H9 (cell line): ENCODE data around the gene RC3H2. TPM values are rescaled to one million over a fixed set of nuclear protein-coding genes. Genes with fewer than 3 reads are reported as not detected.

Source experiments
- DNase-seq: peaks from one replicate; pipeline ENCODE4 v3.0.0-alpha.2; 2017
- H2AFZ ChIP-seq: one replicate; pipeline ENCODE4 v1.6.1; 2013; ENCODE audit warnings: mild to moderate bottlenecking, low read length, control low read depth, moderate library complexity
- H2AK5ac ChIP-seq: 2 replicates; pipeline ENCODE4 v1.6.1; 2013; ENCODE audit warnings: low read length, control low read depth, mixed read lengths; ENCODE audit not compliant: insufficient read length
- H2BK120ac ChIP-seq: one replicate; pipeline ENCODE4 v1.6.1; 2013; ENCODE audit warnings: low read depth, mild to moderate bottlenecking, low read length, control low read depth, inconsistent platforms; ENCODE audit not compliant: poor library complexity, severe bottlenecking
- H2BK12ac ChIP-seq: 2 replicates; pipeline ENCODE4 v1.6.1; 2013; ENCODE audit warnings: low read length, control low read depth, mixed read lengths, low read depth; ENCODE audit not compliant: insufficient read length
- H2BK15ac ChIP-seq: 2 replicates; pipeline ENCODE4 v1.6.1; 2013; ENCODE audit warnings: low read depth, low read length, control low read depth
- H2BK20ac ChIP-seq: one replicate; pipeline ENCODE4 v1.6.1; 2013; ENCODE audit warnings: low read depth, mild to moderate bottlenecking, low read length, control low read depth, inconsistent platforms; ENCODE audit not compliant: poor library complexity, severe bottlenecking
- H2BK5ac ChIP-seq: 2 replicates; pipeline ENCODE4 v1.6.1; 2013; ENCODE audit warnings: low read length, control low read depth, mixed read lengths; ENCODE audit not compliant: insufficient read length
- H3K14ac ChIP-seq: 2 replicates; pipeline ENCODE4 v1.6.1; 2013; ENCODE audit warnings: low read length, control low read depth; ENCODE audit not compliant: insufficient read depth
- H3K18ac ChIP-seq: 2 replicates; pipeline ENCODE4 v1.6.1; 2013; ENCODE audit warnings: low read depth, mild to moderate bottlenecking, mixed read lengths, low read length, control low read depth; ENCODE audit not compliant: insufficient read length
- H3K23ac ChIP-seq: 2 replicates; pipeline ENCODE4 v1.6.1; 2013; ENCODE audit warnings: low read length, control low read depth, mixed read lengths, low read depth; ENCODE audit not compliant: insufficient read length
- H3K23me2 ChIP-seq: 2 replicates; pipeline ENCODE4 v1.6.1; 2013; ENCODE audit warnings: low read depth, mild to moderate bottlenecking, mixed read lengths, low read length, control low read depth; ENCODE audit not compliant: insufficient read length, poor library complexity, severe bottlenecking
- H3K27ac ChIP-seq: 2 replicates; pipeline ENCODE4 v1.5.1; 2013; ENCODE audit warnings: low read length, control low read depth, mixed read lengths, low read depth; ENCODE audit not compliant: insufficient read length
- H3K27me3 ChIP-seq: 2 replicates; pipeline ENCODE4 v1.6.1; 2013; ENCODE audit warnings: low read length, control low read depth, inconsistent platforms; ENCODE audit not compliant: insufficient read depth
- H3K4ac ChIP-seq: 2 replicates; pipeline ENCODE4 v1.6.1; 2013; ENCODE audit warnings: low read depth, mild to moderate bottlenecking, control low read depth, inconsistent platforms, low read length, moderate library complexity
- H3K4me1 ChIP-seq: 2 replicates; pipeline ENCODE4 v1.6.1; 2013; ENCODE audit warnings: low read length, control low read depth, inconsistent platforms; ENCODE audit not compliant: insufficient read depth
- H3K4me2 ChIP-seq: 2 replicates; pipeline ENCODE4 v1.6.1; 2013; ENCODE audit warnings: low read length, control low read depth, mixed read lengths; ENCODE audit not compliant: insufficient read length, insufficient read depth
- H3K56ac ChIP-seq: 2 replicates; pipeline ENCODE4 v1.6.1; 2013; ENCODE audit warnings: low read depth, mild to moderate bottlenecking, mixed read lengths, low read length, control low read depth; ENCODE audit not compliant: insufficient read length
- H3K79me1 ChIP-seq: 2 replicates; pipeline ENCODE4 v1.6.1; 2013; ENCODE audit warnings: low read depth, mild to moderate bottlenecking, moderate library complexity, low read length, control low read depth, inconsistent platforms; ENCODE audit not compliant: insufficient read depth, poor library complexity, severe bottlenecking
- H3K79me2 ChIP-seq: 2 replicates; pipeline ENCODE4 v1.6.1; 2013; ENCODE audit warnings: low read length, control low read depth, inconsistent platforms; ENCODE audit not compliant: insufficient read depth
- H3K9ac ChIP-seq: 2 replicates; pipeline ENCODE4 v1.6.1; 2013; ENCODE audit warnings: low read length, control low read depth, mixed read lengths; ENCODE audit not compliant: insufficient read length; ENCODE audit errors: extremely low read depth
- H3K9me3 ChIP-seq: one replicate; pipeline ENCODE4 v1.6.1; 2013; ENCODE audit warnings: low read depth, low read length, inconsistent platforms; ENCODE audit not compliant: control insufficient read depth
- H3T11ph ChIP-seq: one replicate; pipeline ENCODE4 v1.6.1; 2013; ENCODE audit warnings: mild to moderate bottlenecking, low read length, control low read depth, inconsistent platforms
- H4K20me1 ChIP-seq: one replicate; pipeline ENCODE4 v1.6.1; 2013; ENCODE audit not compliant: control insufficient read depth, insufficient read length, insufficient read depth
- H4K5ac ChIP-seq: 2 replicates; pipeline ENCODE4 v1.6.1; 2013; ENCODE audit warnings: low read depth, mild to moderate bottlenecking, mixed read lengths, low read length, control low read depth; ENCODE audit not compliant: insufficient read length
- H4K8ac ChIP-seq: replicated peaks from 2 replicates; pipeline ENCODE4 v1.6.1; 2013; ENCODE audit warnings: low read length, control low read depth, mixed read lengths, low read depth; ENCODE audit not compliant: insufficient read length
- H4K91ac ChIP-seq: 2 replicates; pipeline ENCODE4 v1.6.1; 2013; ENCODE audit warnings: low read depth, mild to moderate bottlenecking, moderate library complexity, mixed read lengths, low read length, control low read depth; ENCODE audit not compliant: insufficient read length
- H3K27ac Mint-ChIP-seq, 3 experiments: 2 replicates in 2 of 3; 3 replicates in 1 of 3; pipeline ENCODE4 v1.8.0; 2020 to 2021; ENCODE audit warnings: mixed read lengths in 3 of 3, mild to moderate bottlenecking in 1 of 3, moderate library complexity in 1 of 3
- H3K27me3 Mint-ChIP-seq: 2 replicates; pipeline ENCODE4 v1.8.0; 2021; ENCODE audit warnings: low read depth, mild to moderate bottlenecking, moderate library complexity, mixed read lengths
- H3K36me3 Mint-ChIP-seq, 3 experiments: 2 replicates in 2 of 3; 3 replicates in 1 of 3; pipeline ENCODE4 v1.8.0; 2020 to 2021; ENCODE audit warnings: low read depth in 3 of 3, mixed read lengths in 3 of 3; ENCODE audit not compliant: insufficient read depth in 1 of 3
- H3K4me1 Mint-ChIP-seq, 2 experiments: 2 replicates each; pipeline ENCODE4 v1.8.0; 2020; ENCODE audit warnings: mixed read lengths in 2 of 2
- H3K4me3 Mint-ChIP-seq, 2 experiments: 2 replicates in 1 of 2; 3 replicates in 1 of 2; pipeline ENCODE4 v1.8.0; 2020 to 2021; ENCODE audit warnings: mild to moderate bottlenecking in 2 of 2, mixed read lengths in 2 of 2, moderate library complexity in 1 of 2
- H3K9me3 Mint-ChIP-seq, 2 experiments: 2 replicates in 1 of 2; 3 replicates in 1 of 2; pipeline ENCODE4 v1.8.0; 2020; ENCODE audit warnings: mild to moderate bottlenecking in 2 of 2, mixed read lengths in 2 of 2, moderate library complexity in 1 of 2
- WGBS: extraction: QIAGEN DNeasy Blood & Tissue Kit; methylation state at CpG from one replicate; pipeline ENCODE4 v1.1.7; 2013; ENCODE audit warnings: missing lambda C conversion rate, low lambda C conversion rate, mixed read lengths; ENCODE audit not compliant: insufficient read length; ENCODE audit errors: extremely low coverage; 5-methylcytosine and 5-hydroxymethylcytosine counted together
- total RNA-seq: library from RNA; stranded (reverse); gene quantifications from 2 replicates; pipeline ENCODE4 v1.2.1, GENCODE V29; 2021
- TF ChIP-seq, protein P1 (sequence below): fragments of 200-600 bp; sonication (generic); conservative IDR thresholded peaks from 3 replicates; pipeline ENCODE4 v1.8.0; 2021; ENCODE audit warnings: antibody characterized with exemption, mild to moderate bottlenecking

Gene RC3H2
- total RNA-seq, 1 experiment from 2014 or later = 49.0 TPM

DNA sequence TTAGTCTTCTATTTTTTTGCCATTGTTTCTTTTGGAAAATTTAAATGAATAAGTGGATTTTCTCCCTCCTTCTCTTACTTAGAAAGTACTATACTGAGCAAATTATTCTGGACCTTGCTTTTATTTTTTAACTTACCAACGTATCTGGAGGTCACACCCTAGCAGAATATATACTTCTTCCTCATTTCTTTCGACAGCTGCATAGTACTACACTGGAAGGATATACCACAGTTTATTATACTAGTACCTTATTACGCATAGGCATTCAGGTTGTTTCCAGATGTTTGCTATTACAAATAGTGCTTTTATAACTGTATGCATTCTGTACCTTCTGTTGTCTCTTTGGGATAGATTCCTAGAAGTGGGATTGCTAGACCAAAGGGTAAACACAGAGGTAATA, 16.7 kb downstream of the RC3H2 start:
- Histone ChIP-seq H3K9ac (no peak overlapping the region), H2BK12ac (no peak overlapping the region), H3K9me3 (no peaks in the 10 kb centered on the region), H4K20me1 (no peaks in the 10 kb centered on the region), H3K27me3 (no peaks in the 10 kb centered on the region), H3K18ac (no peak overlapping the region), H3K14ac (no peak overlapping the region), H3K23me2 (no peaks in the 10 kb centered on the region), H4K8ac (no peak overlapping the region), H2AK5ac (no peak overlapping the region), H3K79me1 (no peaks in the 10 kb centered on the region), H3K56ac (no peak overlapping the region), H3K4me1 (no peaks in the 10 kb centered on the region), H4K5ac (no peak overlapping the region), H2BK15ac (no peak overlapping the region), H2BK120ac (no peak overlapping the region), H3K27ac (no peak overlapping the region), H2AFZ (no peak overlapping the region), H4K91ac (no peak overlapping the region), H3K4me2 (no peak overlapping the region), H3K79me2 (no peaks in the 10 kb centered on the region), H2BK5ac (no peak overlapping the region), H3K23ac (no peak overlapping the region), H3T11ph (no peak overlapping the region), H2BK20ac (no peak overlapping the region), H3K4ac (no peak overlapping the region)
- H3K27ac Mint-ChIP-seq = no peak overlapping the region
- no CpG with 5 or more reads among the region's 3 CpGs for WGBS
- TF ChIP-seq, protein P1, sequence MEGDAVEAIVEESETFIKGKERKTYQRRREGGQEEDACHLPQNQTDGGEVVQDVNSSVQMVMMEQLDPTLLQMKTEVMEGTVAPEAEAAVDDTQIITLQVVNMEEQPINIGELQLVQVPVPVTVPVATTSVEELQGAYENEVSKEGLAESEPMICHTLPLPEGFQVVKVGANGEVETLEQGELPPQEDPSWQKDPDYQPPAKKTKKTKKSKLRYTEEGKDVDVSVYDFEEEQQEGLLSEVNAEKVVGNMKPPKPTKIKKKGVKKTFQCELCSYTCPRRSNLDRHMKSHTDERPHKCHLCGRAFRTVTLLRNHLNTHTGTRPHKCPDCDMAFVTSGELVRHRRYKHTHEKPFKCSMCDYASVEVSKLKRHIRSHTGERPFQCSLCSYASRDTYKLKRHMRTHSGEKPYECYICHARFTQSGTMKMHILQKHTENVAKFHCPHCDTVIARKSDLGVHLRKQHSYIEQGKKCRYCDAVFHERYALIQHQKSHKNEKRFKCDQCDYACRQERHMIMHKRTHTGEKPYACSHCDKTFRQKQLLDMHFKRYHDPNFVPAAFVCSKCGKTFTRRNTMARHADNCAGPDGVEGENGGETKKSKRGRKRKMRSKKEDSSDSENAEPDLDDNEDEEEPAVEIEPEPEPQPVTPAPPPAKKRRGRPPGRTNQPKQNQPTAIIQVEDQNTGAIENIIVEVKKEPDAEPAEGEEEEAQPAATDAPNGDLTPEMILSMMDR = no peak
- H3K36me3 Mint-ChIP-seq = peaks cover 17 to 64% (median 56%) of the 10 kb centered on the region in 3 experiments; a peak in 6 of 7 replicates
- no peaks in the 10 kb centered on the region for H3K9me3 Mint-ChIP-seq
- H3K4me3 Mint-ChIP-seq = no peak overlapping the region
- DNase-seq = no peak
- no peaks in the 10 kb centered on the region for H3K27me3 Mint-ChIP-seq
- H3K4me1 Mint-ChIP-seq = no peaks in the 10 kb centered on the region
